VCaP (cell line): Measurements from ENCODE around the gene RPSA.
"Not testable (repeated sequence)": the region's sequence is repeated elsewhere in the genome, so short reads cannot be mapped to it uniquely, and the experiment has no call there.

Source experiments
- H3K27ac ChIP-seq: fragments of 450-650 bp; 2 replicates; pipeline ENCODE4 v1.5.1; 2017
- CTCF ChIP-seq: fragments of 450-650 bp; conservative IDR thresholded peaks from 2 replicates; pipeline ENCODE4 v1.5.1; 2017; ENCODE audit warnings: mild to moderate bottlenecking, moderate library complexity

Gene RPSA

GRCh38 chr3:39414421-39414907, 7.9 kb downstream of the RPSA start:
- TF ChIP-seq CTCF, result no peak
- H3K27ac ChIP-seq, result peak overlapping the region; percentile 14; the same call in 1 of the 2 replicates

- peak overlapping the region; percentile 14; the same call in 1 of the 2 replicates for H3K27ac ChIP-seq
These were observed 8.8 kb downstream of the RPSA start for GRCh38 chr3:39415302-39415701.

- TF ChIP-seq CTCF, result no peak
- peak overlapping the region; percentile 30; the same call in 1 of the 2 replicates for H3K27ac ChIP-seq
These were observed 9.5 kb downstream of the RPSA start for GRCh38 chr3:39415983-39416382.

GRCh38 chr3:39416998-39417397, 10.5 kb downstream of the RPSA start:
- H3K27ac ChIP-seq, result peak overlapping the region; percentile 30; the same call in 1 of the 2 replicates

- not testable (repeated sequence) for H3K27ac ChIP-seq
These were observed 12.2 kb downstream of the RPSA start for GRCh38 chr3:39418556-39419225.

GRCh38 chr3:39419742-39420315, 13.3 kb downstream of the RPSA start:
- TF ChIP-seq CTCF, result no peak
- no peak overlapping the region for H3K27ac ChIP-seq

- H3K27ac ChIP-seq, result no peak overlapping the region
- TF ChIP-seq CTCF, result no peak
These were observed 14.0 kb downstream of the RPSA start for GRCh38 chr3:39420543-39420942.

- TF ChIP-seq CTCF, result no peak
- no peak overlapping the region for H3K27ac ChIP-seq
These were observed 17.0 kb downstream of the RPSA start for GRCh38 chr3:39423436-39423970.

- H3K27ac ChIP-seq, result no peak overlapping the region
- no peak for TF ChIP-seq CTCF
These were observed 19.8 kb downstream of the RPSA start for GRCh38 chr3:39426312-39426711.
